Fibroblast of skin of back (primary cell): Measurements from ENCODE around the gene MTUS2.

Experiments used
- DNase-seq: peaks from one replicate; pipeline ENCODE4 v3.0.0-alpha.2; 2013

The MTUS2 gene

GRCh38 chr13:29489650-29490560 is 669.8 kb downstream of the MTUS2 start:
- no peak for DNase-seq

- DNase-seq = no peak
Observed at GRCh38 chr13:29490561-29490885, 670.4 kb downstream of the MTUS2 start.

GRCh38 chr13:29491248-29491647 is 671.1 kb downstream of the MTUS2 start:
- DNase-seq = no peak

- DNase-seq = no peak
Observed at GRCh38 chr13:29493796-29494195, 673.7 kb downstream of the MTUS2 start.

- no peak for DNase-seq
Observed at GRCh38 chr13:29494520-29494919, 674.4 kb downstream of the MTUS2 start.

GRCh38 chr13:29496241-29496712 is 676.1 kb downstream of the MTUS2 start:
- no peak for DNase-seq

GRCh38 chr13:29497137-29497654 is 677.1 kb downstream of the MTUS2 start:
- peak; percentile 70 for DNase-seq

- DNase-seq = no peak
Observed at GRCh38 chr13:29498426-29499040, 678.4 kb downstream of the MTUS2 start.

- no peak for DNase-seq
Observed at GRCh38 chr13:29499506-29500165, 679.5 kb downstream of the MTUS2 start.

GRCh38 chr13:29500386-29500785 is 680.2 kb downstream of the MTUS2 start:
- DNase-seq = no peak

- no peak for DNase-seq
Observed at GRCh38 chr13:29501674-29502073, 681.5 kb downstream of the MTUS2 start.

GRCh38 chr13:29502391-29503008 is 682.4 kb downstream of the MTUS2 start:
- DNase-seq = no peak

GRCh38 chr13:29503041-29503837 is 683.1 kb downstream of the MTUS2 start:
- DNase-seq = peak; percentile 28

GRCh38 chr13:29504691-29505090 is 684.6 kb downstream of the MTUS2 start:
- no peak for DNase-seq

GRCh38 chr13:29505511-29505910 is 685.4 kb downstream of the MTUS2 start:
- no peak for DNase-seq

GRCh38 chr13:29505950-29506349 is 685.8 kb downstream of the MTUS2 start:
- no peak for DNase-seq

GRCh38 chr13:29507356-29507755 is 687.2 kb downstream of the MTUS2 start:
- no peak for DNase-seq

- DNase-seq = peak; percentile 77
Observed at GRCh38 chr13:29508130-29508875, 688.2 kb downstream of the MTUS2 start.

- no peak for DNase-seq
Observed at GRCh38 chr13:29508876-29509252, 688.7 kb downstream of the MTUS2 start.

- DNase-seq = peak; percentile 70
Observed at GRCh38 chr13:29509999-29510589, 690.0 kb downstream of the MTUS2 start.

GRCh38 chr13:29510651-29511084 is 690.5 kb downstream of the MTUS2 start:
- no peak for DNase-seq
